GM23248 (cell line): ENCODE data around the gene ZBTB16. TPM values are rescaled to one million over a fixed set of nuclear protein-coding genes. Genes with fewer than 3 reads are reported as not detected.

Experiments
- DNase-seq: peaks from one replicate; pipeline ENCODE4 v3.0.0-alpha.2; 2015
- H2AFZ ChIP-seq: fragments of 200-600 bp; sonication (generic); 2 replicates; pipeline ENCODE4 v1.6.1; 2016; ENCODE audit warnings: antibody characterized with exemption
- H3F3A ChIP-seq: fragments of 200-600 bp; sonication (generic); 2 replicates; pipeline ENCODE4 v1.6.1; 2016; ENCODE audit warnings: mild to moderate bottlenecking, antibody characterized with exemption, mixed run types; ENCODE audit not compliant: insufficient read depth
- H3K27ac ChIP-seq: fragments of 200-600 bp; sonication (generic); 2 replicates; pipeline ENCODE4 v1.5.1; 2016; ENCODE audit warnings: mild to moderate bottlenecking
- H3K27me3 ChIP-seq: fragments of 200-600 bp; sonication (generic); replicated peaks from 2 replicates; pipeline ENCODE4 v1.6.1; 2016; ENCODE audit warnings: mild to moderate bottlenecking; ENCODE audit not compliant: insufficient read depth
- H3K36me3 ChIP-seq: fragments of 200-600 bp; sonication (generic); 2 replicates; pipeline ENCODE4 v1.6.1; 2016; ENCODE audit warnings: low read depth, mild to moderate bottlenecking
- H3K4me1 ChIP-seq: fragments of 200-600 bp; sonication (generic); 2 replicates; pipeline ENCODE4 v1.6.1; 2016; ENCODE audit warnings: mild to moderate bottlenecking; ENCODE audit not compliant: insufficient read depth
- H3K4me2 ChIP-seq: fragments of 200-600 bp; sonication (generic); one replicate; pipeline ENCODE4 v1.6.1; 2016; ENCODE audit warnings: mild to moderate bottlenecking; ENCODE audit not compliant: unreplicated experiment
- H3K4me3 ChIP-seq: fragments of 200-600 bp; sonication (generic); 2 replicates; pipeline ENCODE4 v1.5.1; 2016; ENCODE audit warnings: mild to moderate bottlenecking
- H3K79me2 ChIP-seq: fragments of 200-600 bp; sonication (generic); 2 replicates; pipeline ENCODE4 v1.6.1; 2016; ENCODE audit warnings: mild to moderate bottlenecking; ENCODE audit not compliant: insufficient read depth
- H3K9ac ChIP-seq: fragments of 200-600 bp; sonication (generic); 2 replicates; pipeline ENCODE4 v1.6.1; 2016; ENCODE audit warnings: mild to moderate bottlenecking
- H3K9me2 ChIP-seq: fragments of 200-600 bp; sonication (generic); 2 replicates; pipeline ENCODE4 v1.6.1; 2016; ENCODE audit warnings: mixed run types, mild to moderate bottlenecking, moderate library complexity; ENCODE audit not compliant: insufficient read depth
- H3K9me3 ChIP-seq: fragments of 200-600 bp; sonication (generic); one replicate; pipeline ENCODE4 v1.6.1; 2017; ENCODE audit warnings: low read depth
- H4K20me1 ChIP-seq: fragments of 200-600 bp; sonication (generic); 2 replicates; pipeline ENCODE4 v1.6.0; 2016; ENCODE audit not compliant: insufficient read depth
- EZH2 ChIP-seq: fragments of 200-600 bp; sonication (generic); IDR thresholded peaks from 2 replicates; pipeline ENCODE4 v1.6.1; 2018; ENCODE audit warnings: antibody characterized with exemption, mild to moderate bottlenecking; ENCODE audit not compliant: insufficient read depth, poor library complexity, severe bottlenecking
- EZH2phosphoT487 ChIP-seq: fragments of 200-600 bp; sonication (generic); IDR thresholded peaks from 2 replicates; pipeline ENCODE4 v1.6.1; 2018; ENCODE audit warnings: antibody characterized with exemption, moderate library complexity, mild to moderate bottlenecking, low read depth; ENCODE audit not compliant: insufficient read depth
- WGBS, 2 experiments: methylation state at CpG; one replicate each; pipeline ENCODE4 v1.1.6; 2015 to 2017; ENCODE audit warnings: low lambda C conversion rate in 2 of 2, low coverage in 1 of 2; ENCODE audit errors: missing lambda C conversion rate in 2 of 2; 5-methylcytosine and 5-hydroxymethylcytosine counted together
- in situ Hi-C: fragments of 300-500 bp; cut with MboI; formaldehyde crosslinking; loops from 2 replicates; pipeline ENCODE4 v1.15.0; 2020
- polyA plus RNA-seq: library from polyadenylated mRNA; unstranded; fragments of >200 nt; fragmentation: Nextera tagmentation; extraction: Ambion mirVana; gene quantifications from 2 replicates; pipeline ENCODE4 v1.2.1, GENCODE V29; 2016
- total RNA-seq: library from RNA; depleted of rRNA; stranded (reverse); fragments of >200 nt; shearing (Covaris generic); gene quantifications from 2 replicates; pipeline ENCODE4 v1.2.3, GENCODE V29; 2014

The ZBTB16 gene
- total and polyA plus RNA-seq, 2 experiments from 2014 or later = not detected

- TF ChIP-seq EZH2phosphoT487 = no peak
- TF ChIP-seq EZH2 = no peak
- H3K9ac ChIP-seq = no peak overlapping the region
- H3K27ac ChIP-seq = no peak overlapping the region
- H3K36me3 ChIP-seq = no peaks in the 10 kb centered on the region
- peaks cover 21% of the 10 kb centered on the region for H3K4me1 ChIP-seq
- 73 to 83% methylated on average over 2 of the region's 2 CpGs for whole genome bisulfite sequencing, 2 experiments
- no peak overlapping the region for H3K4me3 ChIP-seq
- H3K9me3 ChIP-seq = no peaks in the 10 kb centered on the region
- H3K9me2 ChIP-seq = no peaks in the 10 kb centered on the region
- H3K27me3 ChIP-seq = peaks cover 30% of the 10 kb centered on the region
- in situ Hi-C loops = no loop called here
- peaks cover 15% of the 10 kb centered on the region; the same call in 1 of the 2 replicates for H3F3A ChIP-seq
- 0 out of 2 replicates have a peak, but pooled peaks cover 7% of the 10 kb centered on the region for H4K20me1 ChIP-seq
- DNase-seq = no peak
- H3K79me2 ChIP-seq = no peaks in the 10 kb centered on the region
- no peak overlapping the region for H3K4me2 ChIP-seq
- no peak overlapping the region for H2AFZ ChIP-seq
These were observed 110.3 kb downstream of the ZBTB16 start for GRCh38 chr11:114169821-114170220.

- H3K36me3 ChIP-seq = no peaks in the 10 kb centered on the region
- H3K79me2 ChIP-seq = no peaks in the 10 kb centered on the region
- in situ Hi-C loops = no loop called here
- H2AFZ ChIP-seq = no peak overlapping the region
- 0 out of 2 replicates have a peak, but pooled peaks cover 7% of the 10 kb centered on the region for H4K20me1 ChIP-seq
- H3K9me3 ChIP-seq = no peaks in the 10 kb centered on the region
- peaks cover 15% of the 10 kb centered on the region; the same call in 1 of the 2 replicates for H3F3A ChIP-seq
- DNase-seq = no peak
- no peaks in the 10 kb centered on the region for H3K9me2 ChIP-seq
- H3K4me1 ChIP-seq = peaks cover 21% of the 10 kb centered on the region
- no peak overlapping the region for H3K9ac ChIP-seq
- H3K4me2 ChIP-seq = no peak overlapping the region
- TF ChIP-seq EZH2 (no peak), EZH2phosphoT487 (no peak)
- peaks cover 34% of the 10 kb centered on the region for H3K27me3 ChIP-seq
- H3K4me3 ChIP-seq = no peak overlapping the region
- no peak overlapping the region for H3K27ac ChIP-seq
- WGBS, 2 experiments = 77 to 79% methylated on average over 10 of the region's 10 CpGs
These were observed 110.7 kb downstream of the ZBTB16 start for GRCh38 chr11:114170226-114170625.

- no peaks in the 10 kb centered on the region for H3K79me2 ChIP-seq
- no peaks in the 10 kb centered on the region for H3K9me3 ChIP-seq
- no peak for DNase-seq
- H3K9me2 ChIP-seq = no peaks in the 10 kb centered on the region
- TF ChIP-seq EZH2 (no peak), EZH2phosphoT487 (no peak)
- H3F3A ChIP-seq = peaks cover 15% of the 10 kb centered on the region; the same call in 1 of the 2 replicates
- 0 out of 2 replicates have a peak, but pooled peaks cover 7% of the 10 kb centered on the region for H4K20me1 ChIP-seq
- peaks cover 21% of the 10 kb centered on the region for H3K4me1 ChIP-seq
- no peak overlapping the region for H3K4me3 ChIP-seq
- no peak overlapping the region for H3K9ac ChIP-seq
- no peak overlapping the region for H3K4me2 ChIP-seq
- no peak overlapping the region for H3K27ac ChIP-seq
- no peaks in the 10 kb centered on the region for H3K36me3 ChIP-seq
- H3K27me3 ChIP-seq = peaks cover 46% of the 10 kb centered on the region
- in situ Hi-C loops = no loop called here
- WGBS, 2 experiments = 90 to 91% methylated on average over 15 of the region's 15 CpGs
- H2AFZ ChIP-seq = no peak overlapping the region
These were observed 111.9 kb downstream of the ZBTB16 start for GRCh38 chr11:114171257-114172054.

- H3F3A ChIP-seq = peaks cover 15% of the 10 kb centered on the region; the same call in 1 of the 2 replicates
- in situ Hi-C loops = no loop called here
- TF ChIP-seq EZH2phosphoT487 (no peak), EZH2 (no peak)
- no peak for DNase-seq
- H3K9ac ChIP-seq = no peak overlapping the region
- H3K27ac ChIP-seq = no peak overlapping the region
- H3K36me3 ChIP-seq = no peaks in the 10 kb centered on the region
- no peak overlapping the region for H3K4me3 ChIP-seq
- no peaks in the 10 kb centered on the region for H3K9me3 ChIP-seq
- peaks cover 52% of the 10 kb centered on the region for H3K27me3 ChIP-seq
- no peak overlapping the region for H2AFZ ChIP-seq
- no peaks in the 10 kb centered on the region for H3K9me2 ChIP-seq
- peaks cover 15% of the 10 kb centered on the region for H3K4me1 ChIP-seq
- WGBS, 2 experiments = 91 to 94% methylated on average over 14 of the region's 14 CpGs
- H4K20me1 ChIP-seq = 0 out of 2 replicates have a peak, but pooled peaks cover 7% of the 10 kb centered on the region
- H3K79me2 ChIP-seq = no peaks in the 10 kb centered on the region
- no peak overlapping the region for H3K4me2 ChIP-seq
These were observed 112.7 kb downstream of the ZBTB16 start for GRCh38 chr11:114172055-114172861.
